GM19372 (cell line): Measurements from ENCODE around the gene CCDC90B.
"Not testable (repeated sequence)": the region's sequence is repeated elsewhere in the genome, so short reads cannot be mapped to it uniquely, and the experiment has no call there.

Experiments used
- ATAC-seq: cut with Tn5 transposase; IDR thresholded peaks from one replicate; pipeline ENCODE4 v1.9.1; 2021; ENCODE audit warnings: mild to moderate bottlenecking, low read depth, moderate library complexity; ENCODE audit not compliant: unreplicated experiment

Gene CCDC90B

GRCh38 chr11:83292709-83293456, 6.7 kb upstream of the CCDC90B start:
- peak; percentile 73 for ATAC-seq

GRCh38 chr11:83287631-83288030, 1.5 kb upstream of the CCDC90B start:
- ATAC-seq, result no peak

GRCh38 chr11:83285151-83285770, 906 bp downstream of the CCDC90B start:
- ATAC-seq, result peak; percentile 34

- ATAC-seq, result no peak
These were observed 1.5 kb downstream of the CCDC90B start for GRCh38 chr11:83284501-83285150.

GRCh38 chr11:83282084-83282716, 4.0 kb downstream of the CCDC90B start:
- ATAC-seq, result no peak

- no peak for ATAC-seq
These were observed 5.9 kb downstream of the CCDC90B start for GRCh38 chr11:83280256-83280655.

GRCh38 chr11:83278351-83278750, 7.8 kb downstream of the CCDC90B start:
- ATAC-seq, result no peak

GRCh38 chr11:83275888-83276641, 10.1 kb downstream of the CCDC90B start:
- ATAC-seq, result no peak

GRCh38 chr11:83272627-83273026, 13.5 kb downstream of the CCDC90B start:
- ATAC-seq, result no peak

- ATAC-seq, result not testable (repeated sequence)
These were observed 14.4 kb downstream of the CCDC90B start for GRCh38 chr11:83271734-83272133.

GRCh38 chr11:83269080-83269479, 17.1 kb downstream of the CCDC90B start:
- ATAC-seq, result not testable (repeated sequence)

- ATAC-seq, result no peak
These were observed 20.8 kb downstream of the CCDC90B start for GRCh38 chr11:83265331-83265730.

- no peak for ATAC-seq
These were observed 26.6 kb downstream of the CCDC90B start for GRCh38 chr11:83259559-83259958.

- no peak for ATAC-seq
These were observed 28.4 kb downstream of the CCDC90B start for GRCh38 chr11:83257761-83258168.

GRCh38 chr11:83256602-83257340, 29.4 kb downstream of the CCDC90B start:
- no peak for ATAC-seq

- ATAC-seq, result no peak
These were observed 30.8 kb downstream of the CCDC90B start for GRCh38 chr11:83255366-83255765.

- ATAC-seq, result no peak
These were observed 33.2 kb downstream of the CCDC90B start for GRCh38 chr11:83252941-83253340.

GRCh38 chr11:83252266-83252665, 33.9 kb downstream of the CCDC90B start:
- ATAC-seq, result no peak

- peak; percentile 80 for ATAC-seq
These were observed 36.1 kb downstream of the CCDC90B start for GRCh38 chr11:83249972-83250593.
